Erythroblast (primary cell): ENCODE results near the gene NKAP.

Source experiments
- DNase-seq, 2 experiments: peaks; one replicate each; lab custom pipeline; 2025; lab: John Stamatoyannopoulos, UW
- GATA1 ChIP-seq: IDR thresholded peaks from 2 replicates; pipeline ENCODE4 v1.6.1; 2011; ENCODE audit warnings: low read depth, mild to moderate bottlenecking, control low read depth, low read length, moderate library complexity
- POLR2A ChIP-seq: IDR thresholded peaks from 2 replicates; pipeline ENCODE4 v1.6.1; 2011; ENCODE audit warnings: mild to moderate bottlenecking, low read length

Gene NKAP

DNA sequence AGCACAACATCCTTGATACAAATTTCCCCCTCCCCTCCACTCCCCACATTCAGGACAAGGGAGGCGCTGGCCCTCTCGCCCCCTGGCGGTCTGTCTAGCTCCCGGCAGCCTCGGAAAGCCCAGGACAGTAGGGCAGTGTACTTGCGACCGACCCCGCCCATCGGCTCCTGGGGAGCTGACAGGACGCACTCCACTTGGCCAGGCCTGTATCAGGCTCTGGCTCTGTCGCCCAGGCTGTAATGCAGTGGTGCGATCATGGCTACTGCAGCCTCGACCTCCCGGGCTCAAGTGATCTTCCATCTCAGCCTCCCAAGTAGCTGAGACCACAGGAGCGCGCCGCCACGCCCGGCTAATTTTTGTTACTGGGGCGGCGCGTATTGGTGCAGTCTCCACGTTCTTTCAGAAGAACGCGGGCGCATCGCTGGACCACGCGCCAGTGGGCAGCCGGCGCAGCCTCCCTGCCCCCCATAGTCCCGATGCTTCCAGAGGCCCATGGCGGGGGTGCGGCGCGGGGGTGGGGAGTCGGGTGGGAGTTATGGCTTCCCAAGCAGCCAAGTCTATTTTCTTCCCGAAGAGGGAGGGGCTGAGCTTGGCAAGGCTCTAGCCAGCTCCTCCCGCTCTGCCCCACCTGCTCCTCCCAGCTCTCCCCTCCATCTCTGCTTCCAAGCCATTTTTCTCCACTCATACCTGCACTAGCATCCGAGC is 55.7 kb downstream of the NKAP start:
- TF ChIP-seq GATA1 = no peak
- TF ChIP-seq POLR2A = no peak
- DNase-seq = peak; percentile 72 to 73

DNA sequence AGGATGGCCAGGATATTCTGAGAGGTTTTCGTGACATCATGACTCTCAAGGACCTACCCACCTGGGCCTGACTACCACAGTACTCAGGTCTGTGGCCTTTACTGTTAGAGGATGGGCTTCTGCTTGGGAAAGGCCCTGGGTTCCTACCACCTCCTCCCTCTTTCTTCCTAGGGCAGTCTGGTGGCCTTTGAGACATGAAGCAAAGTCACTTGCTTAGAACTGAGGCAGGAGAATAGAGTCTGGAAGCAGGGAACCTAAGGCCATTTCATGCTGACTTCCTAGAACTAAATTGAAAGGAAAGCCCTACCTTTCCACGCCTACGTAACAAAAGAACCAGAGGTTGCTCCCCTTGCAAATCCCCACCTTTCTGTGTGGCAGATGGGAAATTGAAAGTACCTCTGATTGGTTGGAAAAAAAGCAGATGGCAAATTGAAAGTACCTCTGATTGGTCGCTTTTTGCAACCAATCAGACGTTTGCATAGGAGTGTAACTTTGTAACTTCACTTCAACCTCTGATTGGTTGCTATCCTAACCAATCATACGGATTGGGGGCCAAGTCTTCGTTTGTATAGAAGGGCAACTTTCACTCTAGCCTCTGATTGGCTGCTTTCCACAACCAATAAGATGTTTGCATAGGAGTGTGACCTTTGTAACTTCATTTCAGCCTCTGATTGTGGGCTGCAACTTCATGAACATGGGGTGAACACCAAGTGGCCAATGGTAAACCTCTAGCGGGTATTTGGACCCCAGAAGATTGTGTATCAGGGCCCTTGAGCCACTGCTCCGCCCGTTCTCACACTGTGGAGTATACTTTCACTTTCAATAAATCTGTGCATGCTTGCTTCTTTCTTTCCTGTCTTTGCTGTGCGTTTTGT is 57.8 kb downstream of the NKAP start:
- TF ChIP-seq POLR2A = no peak
- TF ChIP-seq GATA1 = no peak
- DNase-seq = peak; percentile 25 to 54

DNA sequence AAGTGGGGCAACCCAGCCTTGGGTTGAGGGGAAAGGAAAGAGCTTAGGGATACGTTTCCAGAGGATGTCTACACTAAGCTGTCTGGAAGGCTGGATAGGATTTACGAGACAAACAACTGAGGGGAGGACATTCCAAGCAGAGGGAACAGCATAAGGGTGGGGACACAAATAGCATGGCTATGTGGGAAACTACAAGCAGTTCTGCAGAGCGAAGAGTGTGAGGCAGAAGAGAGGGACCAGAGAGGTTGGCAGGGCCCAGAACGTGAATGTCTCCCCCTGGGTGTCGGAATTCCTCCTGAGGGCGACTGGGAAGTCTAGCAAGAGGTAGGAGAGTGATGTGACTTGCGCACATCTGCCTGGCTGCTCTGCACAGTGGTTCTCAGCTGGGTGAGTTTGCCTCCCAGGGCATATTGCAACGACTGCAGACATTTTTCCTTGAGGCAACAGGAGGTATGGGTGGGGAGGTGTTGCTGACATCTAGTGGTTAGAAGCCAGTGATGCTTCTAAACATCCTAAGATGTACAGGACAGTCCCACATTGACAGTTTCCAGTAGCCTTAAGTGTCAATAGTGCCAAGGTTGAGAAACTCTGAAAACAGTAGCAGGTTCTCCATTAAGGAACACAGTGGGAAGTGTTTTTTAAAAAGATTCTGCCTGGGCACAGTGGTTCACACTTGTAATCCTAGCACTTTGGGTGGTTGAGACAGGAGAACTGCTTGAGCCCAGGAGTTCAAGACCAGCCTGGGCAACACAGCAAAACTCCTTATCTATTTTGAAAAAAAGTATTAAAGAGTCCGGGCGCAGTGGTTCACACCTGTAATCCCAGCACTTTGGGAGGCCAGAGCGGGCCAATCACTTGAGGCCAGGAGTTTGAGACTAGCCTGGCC is 62.8 kb downstream of the NKAP start:
- TF ChIP-seq POLR2A (no peak), GATA1 (no peak)

DNA sequence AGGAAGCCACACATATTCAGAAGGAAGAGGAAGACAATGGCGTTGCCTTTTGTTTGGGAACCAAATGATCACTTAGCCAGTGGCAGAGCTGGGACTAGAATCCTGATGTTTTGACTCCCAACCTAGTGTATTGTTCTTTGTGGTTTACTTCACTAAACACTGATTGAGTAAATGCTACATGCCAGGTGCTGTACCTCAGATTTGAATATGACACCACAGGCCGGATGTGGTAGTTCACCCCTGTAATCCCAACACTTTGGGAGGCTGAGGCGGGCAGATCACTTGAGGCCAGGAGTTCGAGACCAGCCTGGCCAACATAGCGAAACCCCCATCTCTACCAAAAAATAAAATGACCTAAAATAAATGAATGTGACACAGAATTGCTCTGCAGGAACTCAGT is 63.5 kb downstream of the NKAP start:
- DNase-seq = no peak
- TF ChIP-seq POLR2A = no peak
- TF ChIP-seq GATA1 = no peak

More for the DNA sequence above, 62.8 kb downstream of the NKAP start:
- peak; percentile 59 to 66 for DNase-seq

DNA sequence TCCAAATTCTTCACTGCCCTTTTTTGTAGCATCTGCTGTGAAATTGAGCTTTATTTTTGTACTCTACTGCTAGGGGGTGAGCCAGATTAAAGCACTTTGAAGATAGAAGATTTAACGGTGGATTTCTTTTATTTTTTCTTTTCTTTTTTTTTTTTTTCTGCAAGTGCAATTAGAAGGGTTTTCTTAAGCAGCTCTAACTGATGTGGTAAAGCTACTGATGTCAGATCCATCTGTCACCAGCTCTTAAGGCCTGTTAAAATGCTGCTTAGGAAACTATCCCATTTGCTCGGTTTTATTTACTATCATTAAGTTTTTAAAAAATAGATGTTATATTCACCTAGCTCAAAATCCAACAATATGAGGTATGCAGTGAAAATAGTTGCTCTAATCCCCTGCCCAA is 64.8 kb downstream of the NKAP start:
- no peak for TF ChIP-seq GATA1
- TF ChIP-seq POLR2A = no peak
- no peak for DNase-seq

DNA sequence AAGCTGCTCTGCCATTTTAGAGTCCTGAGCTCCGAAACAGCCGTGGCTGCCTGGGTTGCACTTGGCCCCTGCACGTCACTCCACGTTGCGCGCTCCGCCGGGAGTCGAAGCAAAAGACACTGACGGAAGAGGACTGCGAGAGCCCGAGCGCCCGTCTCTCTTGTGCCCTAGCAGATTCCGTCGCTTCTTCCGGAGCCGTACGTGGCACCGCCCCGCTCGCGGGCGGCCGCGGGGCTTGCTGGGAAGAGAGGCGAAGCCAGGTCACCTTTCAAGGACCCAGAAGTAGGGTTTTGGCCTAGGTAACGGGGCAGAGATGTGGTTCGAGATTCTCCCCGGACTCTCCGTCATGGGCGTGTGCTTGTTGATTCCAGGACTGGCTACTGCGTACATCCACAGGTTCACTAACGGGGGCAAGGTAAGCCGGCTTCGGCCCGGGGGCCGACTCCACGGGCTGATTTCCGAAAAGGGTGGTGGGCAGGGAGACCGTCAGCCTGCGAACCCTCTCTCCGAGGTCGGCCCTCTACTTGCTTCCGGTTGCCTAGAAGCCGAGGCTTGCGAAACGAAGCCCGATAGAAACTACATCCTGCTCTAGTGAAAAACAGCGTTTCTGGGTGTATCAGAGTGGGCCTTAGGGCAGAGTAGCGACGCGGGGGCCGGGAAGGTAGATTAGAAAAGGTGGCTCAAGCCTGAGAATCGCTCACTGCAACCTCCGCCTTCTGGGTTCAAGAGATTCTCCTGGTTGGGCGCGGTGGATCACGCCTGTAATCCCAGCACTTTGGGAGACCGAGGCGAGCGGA is 71.8 kb downstream of the NKAP start, which contains the start of the genes NDUFA1 and RNF113A:
TSS of gene NDUFA1 (plus strand) at position 234 of the 797 bp plus-strand sequence. CDS start at position 314, 80 bp downstream.
TSS of gene RNF113A (minus strand) at position 135 of the 797 bp plus-strand sequence. CDS start at position 15, 120 bp downstream.
- DNase-seq = peak; percentile 90 to 92
- no peak for TF ChIP-seq GATA1
- peak; percentile 90 for TF ChIP-seq POLR2A

DNA sequence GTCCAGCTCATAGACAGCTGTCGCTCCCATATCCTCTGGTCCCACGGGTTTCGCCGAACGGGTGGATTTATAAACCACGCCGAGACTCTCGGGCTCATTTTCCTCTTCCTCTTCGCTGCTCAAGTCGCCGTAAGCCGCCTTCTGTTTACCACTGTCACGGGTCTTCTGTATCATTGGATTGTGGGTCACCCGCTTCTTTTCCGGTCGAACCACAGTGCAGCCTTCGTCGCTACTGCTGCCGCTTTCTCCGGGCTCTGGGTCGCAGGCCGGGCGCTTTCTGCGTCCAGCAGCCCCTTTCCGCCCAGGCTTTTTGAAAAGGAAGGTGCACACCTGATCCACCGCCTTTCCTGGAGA is 72.3 kb downstream of the NKAP start:
- DNase-seq = no peak
- no peak for TF ChIP-seq POLR2A
- no peak for TF ChIP-seq GATA1
